Measurements from ENCODE around the gene B4GALT2.

DNA sequence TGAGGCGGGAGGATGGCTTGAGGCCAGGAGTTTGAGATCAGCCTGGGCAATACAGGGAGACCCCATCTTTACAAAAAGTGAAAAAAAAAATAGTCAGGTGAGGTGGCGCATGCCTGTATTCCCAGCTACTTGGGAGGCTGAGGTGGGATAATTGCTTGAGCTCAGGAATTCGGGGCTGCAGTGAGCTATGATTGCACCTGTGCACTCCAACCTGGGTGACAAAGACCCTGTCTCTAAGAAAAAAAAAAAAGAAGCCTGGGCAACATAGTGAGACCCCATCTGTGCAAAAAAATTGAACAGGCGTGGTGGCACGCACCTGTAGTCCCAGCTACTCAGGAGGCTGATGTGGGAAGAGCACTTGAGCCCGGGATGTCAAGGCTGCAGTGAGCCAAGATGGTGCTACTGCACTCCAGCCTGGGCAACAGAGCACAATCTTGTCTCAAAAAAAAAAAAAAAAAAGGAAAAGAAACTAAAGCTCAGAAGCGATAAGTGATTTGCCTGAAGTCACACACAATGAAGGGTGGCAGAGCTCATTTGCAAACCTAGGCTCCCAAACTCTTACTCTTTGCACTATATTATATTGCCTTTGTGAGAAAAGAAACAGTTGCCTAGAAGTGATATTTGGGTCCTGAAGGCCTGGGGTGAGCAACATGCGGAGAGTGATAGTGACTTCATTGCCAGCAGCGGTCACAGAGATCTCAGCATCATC, 14.3 kb downstream of the B4GALT2 start:
- TF ChIP-seq, protein P1, sequence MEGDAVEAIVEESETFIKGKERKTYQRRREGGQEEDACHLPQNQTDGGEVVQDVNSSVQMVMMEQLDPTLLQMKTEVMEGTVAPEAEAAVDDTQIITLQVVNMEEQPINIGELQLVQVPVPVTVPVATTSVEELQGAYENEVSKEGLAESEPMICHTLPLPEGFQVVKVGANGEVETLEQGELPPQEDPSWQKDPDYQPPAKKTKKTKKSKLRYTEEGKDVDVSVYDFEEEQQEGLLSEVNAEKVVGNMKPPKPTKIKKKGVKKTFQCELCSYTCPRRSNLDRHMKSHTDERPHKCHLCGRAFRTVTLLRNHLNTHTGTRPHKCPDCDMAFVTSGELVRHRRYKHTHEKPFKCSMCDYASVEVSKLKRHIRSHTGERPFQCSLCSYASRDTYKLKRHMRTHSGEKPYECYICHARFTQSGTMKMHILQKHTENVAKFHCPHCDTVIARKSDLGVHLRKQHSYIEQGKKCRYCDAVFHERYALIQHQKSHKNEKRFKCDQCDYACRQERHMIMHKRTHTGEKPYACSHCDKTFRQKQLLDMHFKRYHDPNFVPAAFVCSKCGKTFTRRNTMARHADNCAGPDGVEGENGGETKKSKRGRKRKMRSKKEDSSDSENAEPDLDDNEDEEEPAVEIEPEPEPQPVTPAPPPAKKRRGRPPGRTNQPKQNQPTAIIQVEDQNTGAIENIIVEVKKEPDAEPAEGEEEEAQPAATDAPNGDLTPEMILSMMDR (conservative IDR thresholded peaks at IDR 0.05; ENCODE audit: low read depth, low read length) = no peak
- no peak for TF ChIP-seq EZH2 (IDR thresholded peaks at IDR 0.05; ENCODE audit: borderline replicate concordance, low read depth, low read length, poor library complexity, severe bottlenecking)
